HepG2 (cell line): ENCODE data around the gene CAPRIN1.

Experiments used
- CTCF ChIP-seq: sonication (generic); formaldehyde crosslinking; IDR thresholded peaks from 2 replicates; pipeline ENCODE4 v1.5.0; 2020; ENCODE audit warnings: mild to moderate bottlenecking, missing genetic modification reagents, moderate library complexity
- HMGXB4 ChIP-seq, 2 experiments: sonication (generic) in 1 of 2; formaldehyde crosslinking in 1 of 2; IDR thresholded peaks; 2 replicates each; pipeline versions ENCODE4 v1.4.0 to v1.6.1; 2018 to 2020; ENCODE audit warnings: missing genetic modification reagents in 2 of 2, borderline replicate concordance in 1 of 2, low read depth in 1 of 2, mild to moderate bottlenecking in 1 of 2, missing biosample characterization in 1 of 2
- ZNF256 ChIP-seq: sonication (generic); formaldehyde crosslinking; conservative IDR thresholded peaks from 2 replicates; pipeline ENCODE4 v1.4.0; 2020; ENCODE audit warnings: missing genetic modification reagents

GRCh38 chr11:34040571-34040970 lies 11.0 kb upstream of the CAPRIN1 start:
- TF ChIP-seq CTCF (CRISPR knock-in tag) (no peak), ZNF256 (CRISPR knock-in tag) (no peak), HMGXB4 (CRISPR knock-in tag; IDR thresholded peaks at IDR 0.05; ENCODE audit: borderline replicate concordance in 1 of 2, low read depth in 1 of 2) (no peak)
